Mesenchymal stem cell (in vitro differentiated cells and primary cell): ENCODE data around the gene CDH2.

Source experiments
- DNase-seq: peaks from one replicate; pipeline ENCODE4 v3.0.0-alpha.2; 2013
- H2AFZ ChIP-seq: one replicate; pipeline ENCODE4 v1.6.1; 2013; ENCODE audit warnings: low read depth, mild to moderate bottlenecking, control low read depth, inconsistent platforms, low read length, moderate library complexity
- H2AK5ac ChIP-seq: 2 replicates; pipeline ENCODE4 v1.6.1; 2013; ENCODE audit warnings: low read length, moderate library complexity, mild to moderate bottlenecking, inconsistent platforms; ENCODE audit not compliant: severe bottlenecking
- H2BK120ac ChIP-seq: one replicate; pipeline ENCODE4 v1.6.1; 2013; ENCODE audit warnings: low read depth, mild to moderate bottlenecking, inconsistent platforms, low read length, moderate library complexity
- H2BK12ac ChIP-seq, 2 experiments: one replicate each; pipeline ENCODE4 v1.6.1; 2013; ENCODE audit warnings: inconsistent platforms in 2 of 2, low read length in 2 of 2, mild to moderate bottlenecking in 2 of 2, moderate library complexity in 2 of 2, control low read depth in 1 of 2
- H2BK15ac ChIP-seq: one replicate; pipeline ENCODE4 v1.6.1; 2013; ENCODE audit warnings: mild to moderate bottlenecking, low read depth, inconsistent platforms; ENCODE audit not compliant: poor library complexity, severe bottlenecking
- H2BK5ac ChIP-seq: 2 replicates; pipeline ENCODE4 v1.6.1; 2013; ENCODE audit warnings: low read depth, mild to moderate bottlenecking, low read length, control low read depth, inconsistent platforms; ENCODE audit not compliant: poor library complexity, severe bottlenecking
- H3K14ac ChIP-seq, 2 experiments: one replicate each; pipeline ENCODE4 v1.6.1; 2013; ENCODE audit warnings: inconsistent platforms in 2 of 2, low read length in 2 of 2, control low read depth in 1 of 2, mild to moderate bottlenecking in 1 of 2, moderate library complexity in 1 of 2
- H3K18ac ChIP-seq, 2 experiments: one replicate each; pipeline ENCODE4 v1.6.1; 2013; ENCODE audit warnings: inconsistent platforms in 2 of 2, low read length in 2 of 2, control low read depth in 1 of 2, low read depth in 1 of 2, mild to moderate bottlenecking in 1 of 2
- H3K23ac ChIP-seq, 2 experiments: one replicate each; pipeline ENCODE4 v1.6.1; 2013; ENCODE audit warnings: inconsistent platforms in 2 of 2, low read length in 2 of 2, mild to moderate bottlenecking in 2 of 2, moderate library complexity in 2 of 2, control low read depth in 1 of 2
- H3K27ac ChIP-seq: 2 replicates; pipeline ENCODE4 v1.5.1; 2013; ENCODE audit warnings: mild to moderate bottlenecking, moderate library complexity, low read length, control low read depth, inconsistent platforms; ENCODE audit not compliant: poor library complexity, severe bottlenecking
- H3K27me3 ChIP-seq, 2 experiments: 2 replicates each; pipeline versions ENCODE4 v1.6.1 to v1.7.0; 2013; ENCODE audit warnings: low read length in 2 of 2, mild to moderate bottlenecking in 2 of 2, moderate library complexity in 2 of 2, control low read depth in 1 of 2, inconsistent platforms in 1 of 2; ENCODE audit not compliant: control insufficient read depth in 1 of 2, insufficient read depth in 1 of 2
- H3K36me3 ChIP-seq, 2 experiments: 2 replicates each; pipeline versions ENCODE4 v1.6.1 to v1.7.0; 2013; ENCODE audit warnings: low read length in 2 of 2, control low read depth in 1 of 2, inconsistent platforms in 1 of 2, low read depth in 1 of 2, mild to moderate bottlenecking in 1 of 2; ENCODE audit not compliant: insufficient read depth in 2 of 2, control insufficient read depth in 1 of 2
- H3K4ac ChIP-seq, 2 experiments: one replicate each; pipeline ENCODE4 v1.6.1; 2013; ENCODE audit warnings: inconsistent platforms in 2 of 2, low read length in 2 of 2, mild to moderate bottlenecking in 2 of 2, moderate library complexity in 2 of 2, control low read depth in 1 of 2, low read depth in 1 of 2
- H3K4me1 ChIP-seq: 2 replicates; pipeline ENCODE4 v1.6.1; 2013; ENCODE audit warnings: low read depth, low read length, control low read depth; ENCODE audit not compliant: control insufficient read depth, insufficient read depth
- H3K4me2 ChIP-seq: 2 replicates; pipeline ENCODE4 v1.6.1; 2013; ENCODE audit warnings: low read length, mild to moderate bottlenecking, inconsistent platforms; ENCODE audit not compliant: poor library complexity, severe bottlenecking
- H3K4me3 ChIP-seq, 2 experiments: 2 replicates each; pipeline versions ENCODE4 v1.5.1 to v1.7.0; 2013; ENCODE audit warnings: low read length in 2 of 2, mild to moderate bottlenecking in 2 of 2, control low read depth in 1 of 2, low read depth in 1 of 2; ENCODE audit not compliant: insufficient read depth in 1 of 2
- H3K79me1 ChIP-seq: replicated peaks from 2 replicates; pipeline ENCODE4 v1.6.1; 2013; ENCODE audit warnings: mild to moderate bottlenecking, control low read depth, low read length, inconsistent platforms; ENCODE audit not compliant: poor library complexity, severe bottlenecking
- H3K9ac ChIP-seq: 2 replicates; pipeline ENCODE4 v1.7.0; 2013; ENCODE audit warnings: mild to moderate bottlenecking, low read length, moderate library complexity
- H3K9me3 ChIP-seq: 2 replicates; pipeline ENCODE4 v1.7.0; 2013; ENCODE audit warnings: mild to moderate bottlenecking, low read length; ENCODE audit not compliant: control insufficient read depth
- H4K8ac ChIP-seq: one replicate; pipeline ENCODE4 v1.6.1; 2013; ENCODE audit warnings: inconsistent platforms, mild to moderate bottlenecking, low read length, moderate library complexity
- H4K91ac ChIP-seq: one replicate; pipeline ENCODE4 v1.6.1; 2013; ENCODE audit warnings: mild to moderate bottlenecking, low read length, inconsistent platforms
- WGBS: methylation state at CpG from one replicate; pipeline ENCODE4 v1.1.7; 2013; ENCODE audit warnings: mixed read lengths; 5-methylcytosine and 5-hydroxymethylcytosine counted together

CDH2 gene

DNA sequence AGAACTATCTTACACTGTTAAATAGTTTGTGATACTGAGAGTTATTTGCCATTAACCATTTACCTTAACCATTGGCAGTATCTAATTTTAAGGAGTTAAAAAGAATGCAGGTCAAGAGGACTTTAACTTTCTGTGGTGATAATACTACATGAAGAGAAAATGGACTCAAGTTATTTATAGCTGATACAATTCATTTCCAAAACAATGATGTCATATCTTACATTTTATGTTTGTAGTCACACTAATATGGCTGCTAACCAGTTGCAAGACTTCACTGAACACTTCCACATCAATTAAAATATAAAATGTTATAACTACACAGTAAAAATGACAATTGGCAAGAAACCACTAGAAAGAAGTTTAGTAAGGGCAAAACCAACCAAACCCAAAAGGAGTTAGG, 77.7 kb downstream of the CDH2 start:
- Histone ChIP-seq H3K4ac (no peak overlapping the region), H3K4me3 (no peak overlapping the region), H2BK15ac (no peak overlapping the region), H2BK5ac (no peak overlapping the region), H3K14ac (no peak overlapping the region), H4K8ac (no peak overlapping the region), H3K4me1 (no peaks in the 10 kb centered on the region), H4K91ac (no peak overlapping the region), H3K9me3 (no peaks in the 10 kb centered on the region), H2BK120ac (no peak overlapping the region), H2AK5ac (no peak overlapping the region), H3K27ac (no peak overlapping the region), H3K79me1 (peaks cover 17% of the 10 kb centered on the region), H3K4me2 (no peak overlapping the region), H3K27me3 (no peaks in the 10 kb centered on the region), H3K36me3 (peaks cover 0 to 2% of the 10 kb centered on the region in 2 experiments), H3K9ac (no peak overlapping the region), H2BK12ac (no peak overlapping the region), H3K23ac (no peak overlapping the region), H3K18ac (no peak overlapping the region), H2AFZ (no peak overlapping the region)
- no peak for DNase-seq

DNA sequence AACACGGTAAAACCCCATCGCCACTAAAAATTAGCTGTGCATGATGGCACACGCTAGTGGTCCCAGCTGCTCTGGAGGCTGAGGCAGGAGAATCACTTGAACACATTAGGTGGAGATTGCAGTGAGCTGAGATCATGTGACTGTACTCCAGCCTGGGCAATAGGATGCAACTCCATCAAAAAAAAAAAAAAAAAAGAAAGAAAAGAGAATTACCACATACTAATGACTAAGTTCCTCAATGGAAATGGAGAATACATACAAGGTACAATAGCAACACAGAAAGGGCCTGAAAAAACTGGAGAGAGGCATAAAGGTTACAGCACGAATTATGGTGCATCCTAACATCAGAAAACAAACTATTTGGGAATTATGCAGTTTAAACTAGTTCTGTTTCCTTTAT, 81.3 kb downstream of the CDH2 start:
- no peak overlapping the region for H3K18ac ChIP-seq
- no peak overlapping the region for H3K23ac ChIP-seq
- H2AK5ac ChIP-seq: no peak overlapping the region
- no peak overlapping the region for H2BK15ac ChIP-seq
- H2BK120ac ChIP-seq: no peak overlapping the region
- no peak overlapping the region for H3K27ac ChIP-seq
- H4K8ac ChIP-seq: no peak overlapping the region
- no peak overlapping the region for H2AFZ ChIP-seq
- no peak overlapping the region for H3K4ac ChIP-seq
- H3K9ac ChIP-seq: no peak overlapping the region
- H3K14ac ChIP-seq: no peak overlapping the region
- H2BK5ac ChIP-seq: no peak overlapping the region
- H3K4me3 ChIP-seq: no peak overlapping the region
- no peaks in the 10 kb centered on the region for H3K4me1 ChIP-seq
- no peak overlapping the region for H2BK12ac ChIP-seq
- no peak overlapping the region for H3K4me2 ChIP-seq
- H3K9me3 ChIP-seq: no peaks in the 10 kb centered on the region
- WGBS: 96% methylated on average over 3 of the region's 4 CpGs
- peaks cover 0 to 2% of the 10 kb centered on the region in 2 experiments for H3K36me3 ChIP-seq
- no peak for DNase-seq
- peaks cover 19% of the 10 kb centered on the region for H3K79me1 ChIP-seq
- no peaks in the 10 kb centered on the region for H3K27me3 ChIP-seq
- H4K91ac ChIP-seq: no peak overlapping the region

DNA sequence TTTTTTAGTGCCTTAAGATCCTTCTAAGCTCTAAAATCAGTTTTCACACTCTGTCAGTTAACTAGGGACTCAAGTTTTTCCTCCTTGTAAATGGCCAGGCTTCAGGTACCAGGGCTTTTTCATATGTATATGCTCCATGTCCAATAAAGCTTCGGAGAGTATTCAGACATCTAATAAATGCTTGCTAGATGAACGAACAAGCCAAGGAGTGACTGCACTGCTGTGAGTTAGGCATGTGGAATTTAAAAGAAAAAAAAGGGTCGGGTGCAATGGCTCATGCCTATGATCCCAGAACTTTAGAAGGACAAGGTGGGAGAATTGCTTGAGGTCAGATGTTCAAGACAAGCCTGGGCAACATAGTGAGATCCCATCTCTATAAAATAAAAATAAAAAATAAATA, 81.9 kb downstream of the CDH2 start:
- Histone ChIP-seq H2BK120ac (no peak overlapping the region), H3K4me3 (no peak overlapping the region), H3K79me1 (peaks cover 17% of the 10 kb centered on the region), H4K8ac (no peak overlapping the region), H2AK5ac (no peak overlapping the region), H3K14ac (no peak overlapping the region), H3K4me1 (no peaks in the 10 kb centered on the region), H2BK15ac (no peak overlapping the region), H3K9ac (no peak overlapping the region), H2BK12ac (no peak overlapping the region), H3K4me2 (no peak overlapping the region), H3K9me3 (no peaks in the 10 kb centered on the region), H3K18ac (no peak overlapping the region), H3K23ac (no peak overlapping the region), H3K4ac (no peak overlapping the region), H3K36me3 (peaks cover 0 to 2% of the 10 kb centered on the region in 2 experiments), H2AFZ (no peak overlapping the region), H3K27ac (no peak overlapping the region), H3K27me3 (no peaks in the 10 kb centered on the region), H4K91ac (no peak overlapping the region), H2BK5ac (no peak overlapping the region)
- 78% methylated on average over 3 of the region's 3 CpGs for WGBS
- DNase-seq: no peak

DNA sequence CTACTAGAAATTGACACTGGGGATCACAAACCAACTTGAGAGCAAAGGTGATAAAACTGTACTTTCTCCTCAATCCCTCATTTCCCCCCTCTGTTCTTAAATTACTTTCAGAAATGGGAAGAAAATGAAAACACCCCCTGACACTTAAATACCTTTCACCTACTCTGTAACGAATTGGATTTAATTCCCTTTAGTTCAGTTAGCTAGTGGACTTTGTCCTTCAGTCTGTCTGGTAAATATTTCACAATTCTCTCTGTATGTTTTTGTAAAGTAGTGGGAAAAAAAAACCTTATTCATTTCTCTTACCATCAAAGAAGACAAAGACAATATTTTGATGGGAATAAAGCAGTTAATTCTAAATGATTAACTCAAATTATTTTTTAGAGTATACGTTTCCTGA, 85.7 kb downstream of the CDH2 start:
- Histone ChIP-seq H2BK5ac (no peak overlapping the region), H3K14ac (no peak overlapping the region), H3K23ac (no peak overlapping the region), H2BK15ac (no peak overlapping the region), H3K79me1 (peaks cover 15% of the 10 kb centered on the region), H3K4me2 (no peak overlapping the region), H3K9me3 (no peaks in the 10 kb centered on the region), H3K36me3 (peaks cover 0 to 2% of the 10 kb centered on the region in 2 experiments), H3K4ac (no peak overlapping the region), H3K9ac (no peak overlapping the region), H3K27me3 (no peaks in the 10 kb centered on the region), H3K27ac (no peak overlapping the region), H3K4me3 (no peak overlapping the region), H3K4me1 (peaks cover 4% of the 10 kb centered on the region), H2AK5ac (no peak overlapping the region), H4K8ac (no peak overlapping the region), H2BK12ac (no peak overlapping the region), H4K91ac (no peak overlapping the region), H3K18ac (no peak overlapping the region), H2BK120ac (no peak overlapping the region), H2AFZ (no peak overlapping the region)
- no CpG with 5 or more reads among the region's 2 CpGs for WGBS
- DNase-seq: no peak
